IPS-15b (cell line): Measurements from ENCODE around the gene SLC25A33.
"Not testable (repeated sequence)": the region's sequence is repeated elsewhere in the genome, so short reads cannot be mapped to it uniquely, and the experiment has no call there.

Experiments used
- H3K27me3 ChIP-seq: one replicate; pipeline ENCODE4 v1.6.1; 2013; ENCODE audit warnings: low read length; ENCODE audit not compliant: control insufficient read depth, insufficient read depth
- H3K36me3 ChIP-seq: one replicate; pipeline ENCODE4 v1.6.1; 2013; ENCODE audit warnings: low read length; ENCODE audit not compliant: control insufficient read depth, insufficient read depth
- H3K4me1 ChIP-seq: one replicate; pipeline ENCODE4 v1.6.1; 2013; ENCODE audit warnings: mild to moderate bottlenecking, low read length; ENCODE audit not compliant: control insufficient read depth, insufficient read depth
- H3K4me3 ChIP-seq: one replicate; pipeline ENCODE4 v1.5.1; 2013; ENCODE audit warnings: low read depth, low read length
- H3K9ac ChIP-seq: one replicate; pipeline ENCODE4 v1.6.1; 2013; ENCODE audit warnings: low read depth, mild to moderate bottlenecking, low read length
- H3K9me3 ChIP-seq: one replicate; pipeline ENCODE4 v1.6.1; 2013; ENCODE audit warnings: mild to moderate bottlenecking, low read length; ENCODE audit not compliant: control insufficient read depth, insufficient read depth

The SLC25A33 gene

GRCh38 chr1:9625030-9625429 lies 85.8 kb downstream of the SLC25A33 start:
- H3K4me3 ChIP-seq, H3K27me3 ChIP-seq, H3K9me3 ChIP-seq, H3K36me3 ChIP-seq, H3K4me1 ChIP-seq, H3K9ac ChIP-seq: not testable (repeated sequence)

GRCh38 chr1:9626201-9626608 lies 86.9 kb downstream of the SLC25A33 start:
- H3K36me3 ChIP-seq: no peaks in the 10 kb centered on the region
- peaks cover 5% of the 10 kb centered on the region for H3K4me1 ChIP-seq
- H3K9ac ChIP-seq: no peak overlapping the region
- peaks cover 6% of the 10 kb centered on the region for H3K27me3 ChIP-seq
- no peaks in the 10 kb centered on the region for H3K9me3 ChIP-seq
- no peak overlapping the region for H3K4me3 ChIP-seq

- H3K27me3 ChIP-seq: peaks cover 6% of the 10 kb centered on the region
- H3K36me3 ChIP-seq: no peaks in the 10 kb centered on the region
- H3K9me3 ChIP-seq: no peaks in the 10 kb centered on the region
- no peak overlapping the region for H3K9ac ChIP-seq
- peaks cover 5% of the 10 kb centered on the region for H3K4me1 ChIP-seq
- H3K4me3 ChIP-seq: no peak overlapping the region
These were observed 89.5 kb downstream of the SLC25A33 start for GRCh38 chr1:9628541-9629444.

GRCh38 chr1:9629445-9630201 lies 90.4 kb downstream of the SLC25A33 start:
- Histone ChIP-seq H3K4me3 (no peak overlapping the region), H3K27me3 (peaks cover 6% of the 10 kb centered on the region), H3K9me3 (no peaks in the 10 kb centered on the region), H3K4me1 (peaks cover 5% of the 10 kb centered on the region), H3K9ac (no peak overlapping the region), H3K36me3 (no peaks in the 10 kb centered on the region)

- H3K4me1 ChIP-seq: peaks cover 5% of the 10 kb centered on the region
- H3K9ac ChIP-seq: no peak overlapping the region
- H3K27me3 ChIP-seq: peaks cover 6% of the 10 kb centered on the region
- no peaks in the 10 kb centered on the region for H3K9me3 ChIP-seq
- no peak overlapping the region for H3K4me3 ChIP-seq
- H3K36me3 ChIP-seq: no peaks in the 10 kb centered on the region
These were observed 91.3 kb downstream of the SLC25A33 start for GRCh38 chr1:9630331-9631111.

GRCh38 chr1:9631613-9632012 lies 92.3 kb downstream of the SLC25A33 start:
- Histone ChIP-seq H3K4me3 (no peak overlapping the region), H3K4me1 (peaks cover 5% of the 10 kb centered on the region), H3K9me3 (no peaks in the 10 kb centered on the region), H3K36me3 (no peaks in the 10 kb centered on the region), H3K27me3 (peaks cover 4% of the 10 kb centered on the region), H3K9ac (no peak overlapping the region)

- H3K9ac ChIP-seq: no peak overlapping the region
- H3K36me3 ChIP-seq: no peaks in the 10 kb centered on the region
- no peaks in the 10 kb centered on the region for H3K27me3 ChIP-seq
These were observed 94.2 kb downstream of the SLC25A33 start for GRCh38 chr1:9633493-9633892.

GRCh38 chr1:9634582-9634981 lies 95.3 kb downstream of the SLC25A33 start:
- no peak overlapping the region for H3K9ac ChIP-seq
- no peaks in the 10 kb centered on the region for H3K27me3 ChIP-seq
- H3K36me3 ChIP-seq: no peaks in the 10 kb centered on the region
- no peak overlapping the region for H3K4me3 ChIP-seq
- no peaks in the 10 kb centered on the region for H3K4me1 ChIP-seq
- no peaks in the 10 kb centered on the region for H3K9me3 ChIP-seq

More at GRCh38 chr1:9633493-9633892, 94.2 kb downstream of the SLC25A33 start:
- H3K4me3 ChIP-seq: no peak overlapping the region
- H3K4me1 ChIP-seq: peaks cover 2% of the 10 kb centered on the region
- no peaks in the 10 kb centered on the region for H3K9me3 ChIP-seq
